ENCODE measurements around the gene PLD5.

- no peak for TF ChIP-seq CTCF (conservative IDR thresholded peaks at IDR 0.05 in 1 of 2, IDR thresholded peaks at IDR 0.05 in 1 of 2; ENCODE audit: extremely low read depth in 1 of 2, insufficient read depth in 1 of 2, low read depth in 1 of 2, low read length in 2 of 2)
- no peak for TF ChIP-seq EZH2 (IDR thresholded peaks at IDR 0.05; ENCODE audit: borderline replicate concordance, low read length)
Observed at GRCh38 chr1:242544071-242544470, 19.6 kb upstream of the PLD5 start.
